Esophagus muscularis mucosa (tissue), 3 donors: ENCODE measurements around the gene INSR.

Experiments used
- CTCF ChIP-seq, 3 experiments: fragments of 200-600 bp in 2 of 3; fragments of 450-650 bp in 1 of 3; sonication (generic) in 2 of 3; IDR thresholded peaks; one replicate each; pipeline ENCODE4 v1.5.1; 2017 to 2019; ENCODE audit warnings: antibody characterized with exemption in 3 of 3, mild to moderate bottlenecking in 2 of 3, moderate library complexity in 1 of 3
- POLR2A ChIP-seq: fragments of 450-650 bp; IDR thresholded peaks from one replicate; pipeline ENCODE4 v1.6.1; 2017; ENCODE audit warnings: antibody characterized with exemption, moderate library complexity, mild to moderate bottlenecking, low read depth
- POLR2AphosphoS5 ChIP-seq, 2 donors: sonication (generic); formaldehyde crosslinking; IDR thresholded peaks; one replicate each; pipeline ENCODE4 v1.6.1; 2017; ENCODE audit warnings: antibody characterized with exemption in 2 of 2

GRCh38 chr19:7101498-7102253, 192.5 kb downstream of the INSR start:
- TF ChIP-seq CTCF (IDR thresholded peaks at IDR 0.05) (no peak), POLR2AphosphoS5 (IDR thresholded peaks at IDR 0.05) (no peak), POLR2A (no peak)
